GM18868 (cell line): ENCODE data around the gene GRM4.

Source experiments
- ATAC-seq: cut with Tn5 transposase; IDR thresholded peaks from one replicate; pipeline ENCODE4 v1.9.1; 2021; ENCODE audit warnings: mild to moderate bottlenecking, moderate library complexity; ENCODE audit not compliant: unreplicated experiment

The GRM4 gene

GRCh38 chr6:33983109-33983716 lies 162.7 kb downstream of the GRM4 start:
- no peak for ATAC-seq

- ATAC-seq: no peak
Measured at GRCh38 chr6:33981861-33982260, 164.0 kb downstream of the GRM4 start.

DNA sequence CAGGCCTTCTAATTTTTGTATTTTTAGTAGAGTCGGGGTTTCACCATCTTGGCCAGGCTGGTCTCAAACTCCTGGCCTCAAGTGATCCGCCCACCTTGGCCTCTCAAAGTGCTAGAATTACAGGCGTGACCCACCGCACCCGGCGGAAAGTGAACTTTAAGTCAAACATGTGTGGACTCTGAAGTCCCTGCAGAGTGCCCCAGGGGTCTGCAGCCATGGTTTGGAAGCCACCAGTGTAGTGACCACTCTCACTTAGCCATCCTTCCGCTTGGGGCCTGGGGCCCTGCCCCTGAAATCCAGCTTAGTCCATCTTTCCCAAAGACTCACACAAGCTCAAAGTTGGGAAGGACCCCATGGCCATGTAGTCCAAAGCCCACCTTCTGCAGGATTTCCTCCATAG lies 164.5 kb downstream of the GRM4 start:
- ATAC-seq: no peak

DNA sequence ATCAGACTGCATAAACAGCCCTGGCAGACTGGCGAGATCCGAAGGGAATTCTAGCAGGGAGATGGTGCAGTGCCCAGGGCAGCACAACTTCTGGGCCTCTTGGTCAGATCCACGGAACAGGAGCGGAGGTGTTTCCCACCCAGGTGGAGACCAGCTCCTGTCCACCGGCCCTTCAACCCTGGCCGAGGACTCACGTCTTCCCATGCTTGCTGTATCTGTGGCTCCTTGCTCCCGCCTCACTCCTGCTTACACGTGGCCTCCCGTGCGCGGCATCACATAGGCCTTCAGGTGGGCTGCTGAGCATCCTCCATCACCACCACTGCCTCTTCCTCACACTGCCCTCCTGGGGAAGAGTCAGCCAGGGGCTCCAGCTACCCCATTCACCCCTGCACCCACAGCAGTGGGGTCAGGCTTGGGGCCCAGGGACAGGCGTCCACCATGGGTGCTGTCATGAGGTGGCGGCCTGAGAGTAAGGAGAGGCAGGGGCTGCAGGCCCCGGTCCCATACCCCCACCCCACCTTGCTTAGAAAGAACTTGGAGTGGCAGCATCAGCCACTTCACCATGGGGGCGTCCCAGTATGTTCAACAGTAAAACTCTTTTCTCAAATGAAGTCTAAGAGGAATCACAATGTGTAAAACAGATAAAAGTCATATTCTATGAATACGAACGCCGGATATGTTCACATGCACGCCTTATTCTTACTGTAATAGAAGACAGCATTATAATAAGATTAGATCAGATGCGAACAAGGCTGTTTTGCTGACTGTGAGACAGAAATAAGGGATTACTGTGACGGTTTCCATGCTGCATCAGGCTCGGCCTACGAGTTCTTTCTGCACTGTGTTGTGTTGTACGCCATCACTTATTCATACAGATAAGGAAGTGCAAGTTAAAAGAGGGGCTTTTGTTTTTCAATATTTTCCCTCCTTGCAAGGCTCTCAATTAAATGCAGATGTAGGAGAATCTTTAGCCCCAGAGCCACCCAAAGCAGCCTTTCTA lies 165.4 kb downstream of the GRM4 start:
- no peak for ATAC-seq

- no peak for ATAC-seq
Measured at GRCh38 chr6:33979750-33980149, 166.1 kb downstream of the GRM4 start.

GRCh38 chr6:33978412-33979150 lies 167.3 kb downstream of the GRM4 start:
- ATAC-seq: no peak

DNA sequence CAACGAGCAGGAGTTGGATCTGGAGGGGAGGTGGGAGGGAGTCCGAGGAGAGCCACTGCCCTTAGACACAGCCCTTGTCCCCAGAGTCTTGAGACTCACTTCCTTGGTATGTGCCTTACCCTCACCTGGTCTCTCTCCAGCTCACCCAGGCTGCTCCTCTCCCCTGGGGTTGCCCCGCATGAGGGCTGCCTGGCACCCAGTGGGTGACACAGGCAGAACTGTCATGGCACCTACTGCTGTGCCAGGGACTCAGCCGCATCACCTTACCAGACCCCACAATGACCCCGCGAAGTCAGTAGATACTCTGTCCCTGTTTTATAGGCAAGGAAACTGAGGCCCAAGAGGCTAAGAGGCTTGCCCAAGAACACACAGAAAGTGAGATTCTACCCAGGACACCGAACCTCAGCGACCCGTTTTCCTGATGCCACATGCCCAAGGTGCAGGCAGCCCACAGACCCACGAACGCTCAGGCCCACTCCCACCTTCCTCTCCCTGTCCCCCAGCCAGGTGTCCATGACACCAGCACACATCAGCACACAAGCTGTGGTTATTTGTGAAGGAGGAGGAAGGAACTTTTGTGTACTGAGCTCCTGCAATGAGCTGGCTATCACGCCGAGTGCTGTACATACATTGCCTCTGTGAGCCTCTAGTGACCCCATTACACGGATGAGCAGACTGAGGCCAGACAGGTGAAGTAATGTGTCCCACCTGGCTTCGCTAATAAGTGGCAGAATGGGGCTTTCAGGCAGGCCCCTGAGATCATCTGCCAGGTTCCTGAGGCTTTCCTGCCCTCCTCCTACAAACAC lies 168.1 kb downstream of the GRM4 start:
- no peak for ATAC-seq

- no peak for ATAC-seq
Measured at GRCh38 chr6:33976437-33977360, 169.2 kb downstream of the GRM4 start.

- ATAC-seq: no peak
Measured at GRCh38 chr6:33975661-33976436, 170.0 kb downstream of the GRM4 start.

- no peak for ATAC-seq
Measured at GRCh38 chr6:33974471-33974870, 171.4 kb downstream of the GRM4 start.

- no peak for ATAC-seq
Measured at GRCh38 chr6:33974030-33974429, 171.9 kb downstream of the GRM4 start.

GRCh38 chr6:33971580-33971979 lies 174.3 kb downstream of the GRM4 start:
- no peak for ATAC-seq
